Pons (tissue), 1 donor: ENCODE measurements around the gene ZDHHC24.
"Not testable (repeated sequence)": the region's sequence is repeated elsewhere in the genome, so short reads cannot be mapped to it uniquely, and the experiment has no call there.

Source experiments
- DNase-seq: peaks from one replicate; pipeline ENCODE4 v3.0.0-alpha.2; 2016; ENCODE audit warnings: low spot score

ZDHHC24 gene

GRCh38 chr11:66546368-66546965 lies 619 bp upstream of the ZDHHC24 start, which contains the start of gene ACTN3:
Gene ACTN3 (plus strand): TSS chr11:66546903. CDS start chr11:66546938, 35 bp downstream.
- DNase-seq = no peak

GRCh38 chr11:66544952-66545351 lies 896 bp downstream of the ZDHHC24 start:
- DNase-seq = not testable (repeated sequence)

- DNase-seq = no peak
These were observed 2.4 kb downstream of the ZDHHC24 start for GRCh38 chr11:66543263-66544107.

- DNase-seq = no peak
These were observed 3.5 kb downstream of the ZDHHC24 start for GRCh38 chr11:66542362-66542761.

GRCh38 chr11:66541892-66542291 lies 4.0 kb downstream of the ZDHHC24 start:
- no peak for DNase-seq

GRCh38 chr11:66540598-66540997 lies 5.2 kb downstream of the ZDHHC24 start:
- DNase-seq = not testable (repeated sequence)

GRCh38 chr11:66539870-66540213 lies 6.0 kb downstream of the ZDHHC24 start:
- no peak for DNase-seq

- no peak for DNase-seq
These were observed 6.5 kb downstream of the ZDHHC24 start for GRCh38 chr11:66539170-66539869.

GRCh38 chr11:66532784-66533183 lies 13.1 kb downstream of the ZDHHC24 start:
- no peak for DNase-seq

GRCh38 chr11:66531841-66532240 lies 14.0 kb downstream of the ZDHHC24 start:
- no peak for DNase-seq

- no peak for DNase-seq
These were observed 14.7 kb downstream of the ZDHHC24 start for GRCh38 chr11:66530927-66531709.

GRCh38 chr11:66529655-66530054 lies 16.2 kb downstream of the ZDHHC24 start:
- DNase-seq = no peak

GRCh38 chr11:66529069-66529468 lies 16.8 kb downstream of the ZDHHC24 start:
- DNase-seq = no peak

- DNase-seq = no peak
These were observed 21.4 kb downstream of the ZDHHC24 start for GRCh38 chr11:66524304-66525040.

- DNase-seq = no peak
These were observed 22.2 kb downstream of the ZDHHC24 start for GRCh38 chr11:66523611-66524010.

GRCh38 chr11:66510990-66511339 lies 34.9 kb downstream of the ZDHHC24 start:
- no peak for DNase-seq

GRCh38 chr11:66510271-66510989 lies 35.4 kb downstream of the ZDHHC24 start, which contains the start of gene BBS1:
Gene BBS1 (plus strand): TSS chr11:66510635. CDS start chr11:66510660, 25 bp downstream.
- peak; percentile 51 for DNase-seq

GRCh38 chr11:66509131-66509561 lies 36.7 kb downstream of the ZDHHC24 start:
- no peak for DNase-seq

GRCh38 chr11:66505276-66505816 lies 40.5 kb downstream of the ZDHHC24 start:
- DNase-seq = no peak

GRCh38 chr11:66498506-66498905 lies 47.3 kb downstream of the ZDHHC24 start:
- no peak for DNase-seq
